ENCODE results near the gene FRMD4A.
"Not testable (repeated sequence)": the region's sequence is repeated elsewhere in the genome, so short reads cannot be mapped to it uniquely, and the experiment has no call there.

FRMD4A gene

GRCh38 chr10:13845897-13846296 is 484.8 kb downstream of the FRMD4A start:
- DNase-seq (ENCODE audit: low read depth), result no peak

DNA sequence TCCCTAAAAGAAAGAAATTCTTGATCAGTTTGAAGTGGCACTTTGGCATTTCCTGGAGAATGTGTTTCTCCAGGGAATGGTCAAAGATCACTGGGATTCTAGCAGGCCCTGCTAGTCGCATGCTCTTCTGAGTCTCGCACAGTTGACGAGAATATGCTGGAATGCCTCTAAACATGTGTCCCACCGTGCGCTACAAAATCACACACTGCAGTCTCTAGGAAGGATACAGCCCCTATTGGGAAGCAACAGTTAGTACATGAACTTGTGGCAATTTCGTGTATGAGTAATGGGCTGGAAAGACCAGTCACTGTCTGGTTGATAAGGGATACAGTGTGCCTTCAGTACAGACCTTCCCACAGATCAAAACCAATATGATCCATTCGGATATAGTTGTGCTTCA is 486.1 kb downstream of the FRMD4A start:
- no peak for DNase-seq (ENCODE audit: low read depth)

DNA sequence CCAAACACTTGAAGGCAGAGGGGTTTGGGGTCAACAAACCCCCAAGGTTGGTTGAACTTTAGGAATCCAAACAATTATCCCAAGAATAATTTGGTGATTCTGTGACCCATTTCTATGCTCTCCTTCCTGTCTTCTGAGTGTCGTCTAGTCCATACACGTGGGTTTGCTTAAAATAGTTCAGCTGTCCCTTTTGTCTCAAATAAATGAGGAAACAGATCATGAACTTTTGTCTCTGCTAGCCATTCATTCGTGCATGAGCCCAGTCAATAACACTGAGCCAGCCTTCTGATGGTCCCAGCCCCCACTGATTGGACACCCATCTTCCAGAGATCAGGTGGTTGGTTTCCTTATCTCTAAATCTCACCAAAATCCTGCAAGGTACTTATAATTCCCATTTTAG is 488.6 kb downstream of the FRMD4A start:
- DNase-seq (ENCODE audit: low read depth), result no peak

- DNase-seq (ENCODE audit: low read depth), result no peak
Observed at GRCh38 chr10:13840036-13840435, 490.7 kb downstream of the FRMD4A start.

- DNase-seq (ENCODE audit: low read depth), result no peak
Observed at GRCh38 chr10:13839430-13839990, 491.2 kb downstream of the FRMD4A start.

- DNase-seq (ENCODE audit: low read depth), result no peak
Observed at GRCh38 chr10:13839030-13839429, 491.7 kb downstream of the FRMD4A start.

GRCh38 chr10:13837966-13838365 is 492.8 kb downstream of the FRMD4A start:
- DNase-seq (ENCODE audit: low read depth), result no peak

GRCh38 chr10:13834581-13835286 is 496.0 kb downstream of the FRMD4A start:
- no peak for DNase-seq (ENCODE audit: low read depth)

GRCh38 chr10:13831711-13832141 is 499.0 kb downstream of the FRMD4A start:
- DNase-seq (ENCODE audit: low read depth), result no peak

DNA sequence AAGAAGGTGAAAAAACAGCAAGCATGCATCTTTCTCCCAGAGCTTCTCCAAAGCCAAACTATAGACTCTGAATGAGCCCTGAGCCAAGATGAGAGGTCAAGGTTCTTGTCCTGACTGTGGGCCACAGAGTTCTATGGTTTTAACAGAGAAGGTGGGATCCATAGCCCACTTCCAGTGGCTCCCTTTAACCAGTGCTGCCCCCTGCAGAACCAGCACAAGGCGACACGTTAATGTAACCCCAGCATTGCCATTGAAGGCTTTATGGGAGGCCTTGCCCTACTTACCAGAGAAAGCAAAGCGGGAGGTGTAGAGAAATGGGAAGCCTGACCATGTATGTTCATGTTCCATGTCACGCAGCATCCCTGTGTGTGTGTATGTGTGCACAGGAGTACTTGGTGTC is 500.3 kb downstream of the FRMD4A start:
- DNase-seq (ENCODE audit: low read depth), result no peak

- DNase-seq (ENCODE audit: low read depth), result no peak
Observed at GRCh38 chr10:13829790-13830189, 500.9 kb downstream of the FRMD4A start.

- DNase-seq (ENCODE audit: low read depth), result not testable (repeated sequence)
Observed at GRCh38 chr10:13828284-13828683, 502.4 kb downstream of the FRMD4A start.

- DNase-seq (ENCODE audit: low read depth), result no peak
Observed at GRCh38 chr10:13827076-13827797, 503.5 kb downstream of the FRMD4A start.

GRCh38 chr10:13823709-13824405 is 506.9 kb downstream of the FRMD4A start:
- DNase-seq (ENCODE audit: low read depth), result no peak

GRCh38 chr10:13823096-13823708 is 507.5 kb downstream of the FRMD4A start:
- no peak for DNase-seq (ENCODE audit: low read depth)

GRCh38 chr10:13822490-13822889 is 508.2 kb downstream of the FRMD4A start:
- no peak for DNase-seq (ENCODE audit: low read depth)

DNA sequence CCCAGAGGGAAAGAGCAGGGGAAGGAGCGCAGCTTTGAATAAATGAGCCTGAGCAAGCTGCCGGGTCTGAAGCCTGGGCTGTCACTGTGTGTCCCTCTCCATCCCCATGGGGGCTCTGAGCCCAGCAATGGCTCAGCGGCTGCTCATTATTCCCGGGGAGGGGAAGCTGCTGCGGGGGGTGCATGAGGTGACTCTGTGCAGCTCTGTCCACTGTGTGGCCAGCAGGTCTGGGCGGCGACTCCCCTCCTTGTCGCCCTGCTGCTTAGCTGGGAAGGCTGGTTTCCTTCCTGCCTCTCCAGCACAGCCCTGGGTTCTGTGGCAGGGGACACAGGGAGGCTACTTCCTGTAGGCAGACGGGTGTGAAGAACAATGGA is 509.8 kb downstream of the FRMD4A start:
- no peak for DNase-seq (ENCODE audit: low read depth)

DNA sequence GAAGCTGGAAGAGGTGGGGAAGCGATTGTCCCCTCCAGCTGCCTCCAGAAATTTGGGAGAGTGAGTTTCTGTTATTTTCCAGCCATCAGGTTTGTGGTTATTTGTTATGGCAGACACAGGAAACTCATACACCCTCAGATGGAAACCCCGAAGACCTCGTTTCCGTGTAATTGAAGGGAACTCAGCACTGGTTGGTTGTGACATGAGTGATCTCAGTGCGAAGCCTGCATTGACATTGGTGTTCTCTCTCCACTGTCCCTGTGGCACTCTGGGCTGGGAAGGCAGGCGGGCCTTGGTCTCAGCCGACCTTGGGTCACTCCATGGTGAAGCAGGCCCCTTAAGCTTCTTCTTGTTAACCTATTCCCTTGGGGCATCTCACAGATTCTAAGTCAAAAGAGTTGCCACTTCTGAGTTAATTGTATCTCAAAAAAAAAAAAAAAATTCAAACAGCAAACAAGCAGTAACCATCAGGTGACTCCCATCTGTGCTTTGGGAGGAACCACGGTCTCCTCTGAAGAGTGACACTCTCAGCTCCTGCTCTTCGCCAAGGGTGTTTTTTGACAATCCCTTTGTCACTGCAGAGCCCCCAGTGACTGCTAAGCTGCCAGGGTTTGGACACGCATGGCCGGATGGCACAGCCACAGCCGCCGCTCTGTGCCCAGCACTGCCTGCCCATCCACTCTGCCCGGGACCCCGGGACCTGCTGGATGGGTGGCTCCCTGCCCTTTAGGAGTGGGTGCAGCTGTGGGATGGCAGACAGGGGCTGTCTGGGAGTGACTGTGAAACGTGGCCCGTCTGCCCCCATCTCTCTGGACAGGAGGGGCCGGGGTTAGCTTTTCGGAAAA is 510.4 kb downstream of the FRMD4A start:
- DNase-seq (ENCODE audit: low read depth), result no peak

GRCh38 chr10:13816195-13816925 is 514.4 kb downstream of the FRMD4A start:
- no peak for DNase-seq (ENCODE audit: low read depth)

DNA sequence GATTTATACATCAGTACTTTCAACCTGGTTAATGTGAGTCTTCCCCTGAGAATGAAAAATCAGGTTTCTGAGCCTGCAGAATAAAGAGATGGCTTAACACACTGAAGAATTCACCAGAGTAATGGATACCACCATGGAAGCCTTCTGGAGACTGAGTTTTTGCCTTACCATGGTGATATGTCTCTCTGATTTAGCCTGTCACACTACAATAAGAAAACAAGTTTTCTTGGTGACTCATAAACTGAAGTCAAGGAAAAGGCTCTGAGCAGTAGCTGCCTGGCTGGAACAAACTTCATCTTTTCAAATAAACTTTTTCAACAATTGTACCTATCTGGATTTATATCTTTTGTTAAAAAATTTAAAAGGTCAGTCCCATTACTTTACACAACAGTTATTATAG is 515.0 kb downstream of the FRMD4A start:
- DNase-seq (ENCODE audit: low read depth), result no peak

GRCh38 chr10:13813550-13813949 is 517.2 kb downstream of the FRMD4A start:
- DNase-seq (ENCODE audit: low read depth), result no peak

All from HS-5 (cell line).